A549 (cell line): ENCODE data around the gene POLH. TPM values are rescaled to one million over a fixed set of nuclear protein-coding genes. Genes with fewer than 3 reads are reported as not detected.

Experiments
- polyA plus RNA-seq, 4 experiments: library from polyadenylated mRNA; depleted of rRNA in 3 of 4; stranded (reverse); fragments of >200 nt; fragmentation: RNase III in 1 of 4; extraction: RNeasy Plus Mini Kit Qiagen cat#74134 plus additional on column Dnase treatment in 1 of 4; gene quantifications; 2 replicates in 3 of 4; 3 replicates in 1 of 4; pipeline ENCODE4 v1.2.3, GENCODE V29; 2011 to 2017
- small RNA-seq, 6 experiments: library from RNA; depleted of rRNA; stranded (forward); fragments of <200 nt; gene quantifications; one replicate each; pipeline ENCODE3, GENCODE V24; 2012

The POLH gene
- polyA plus RNA-seq, 2 of the 4 experiments (the other 2 are of a cell fraction), result 7.0 to 14.4 TPM

Small RNAs within 50 kb of the gene (small RNA-seq; reads per million reads assigned to genes)
- gene RF00426, result 0 reads per million in 6 experiments

Other genes starting within 250 kb of the POLH start
- gene ZNF318, start 206.5 kb upstream of the POLH start, polyA plus RNA-seq (2011; rRNA removed), result 9.2 and 10.3 TPM in 2 replicates
- 4.3 to 5.0 TPM (median 4.7 TPM) in 3 replicates for gene ZNF318, start 206.5 kb upstream of the POLH start, polyA plus RNA-seq (2017; fragmentation: RNase III; extraction: RNeasy Plus Mini Kit Qiagen cat#74134 plus additional on column Dnase treatment)
- gene ABCC10, start 148.6 kb upstream of the POLH start, polyA plus RNA-seq (2011; rRNA removed), result 6.8 and 8.5 TPM in 2 replicates
- 8.9 to 10.5 TPM (median 9.3 TPM) in 3 replicates for gene ABCC10, start 148.6 kb upstream of the POLH start, polyA plus RNA-seq (2017; fragmentation: RNase III; extraction: RNeasy Plus Mini Kit Qiagen cat#74134 plus additional on column Dnase treatment)
- gene DLK2, start 120.6 kb upstream of the POLH start, polyA plus RNA-seq (2011; rRNA removed), result 2.9 and 3.4 TPM in 2 replicates
- gene DLK2, start 120.6 kb upstream of the POLH start, polyA plus RNA-seq (2017; fragmentation: RNase III; extraction: RNeasy Plus Mini Kit Qiagen cat#74134 plus additional on column Dnase treatment), result 2.2 to 2.6 TPM (median 2.5 TPM) in 3 replicates
- gene TJAP1, start 98.6 kb upstream of the POLH start, polyA plus RNA-seq (2011; rRNA removed), result 12.7 and 15.7 TPM in 2 replicates
- 12.7 to 13.7 TPM (median 13.1 TPM) in 3 replicates for gene TJAP1, start 98.6 kb upstream of the POLH start, polyA plus RNA-seq (2017; fragmentation: RNase III; extraction: RNeasy Plus Mini Kit Qiagen cat#74134 plus additional on column Dnase treatment)
- 0.24 and 0.26 TPM in 2 replicates for gene LRRC73, start 65.8 kb upstream of the POLH start, polyA plus RNA-seq (2011; rRNA removed)
- gene LRRC73, start 65.8 kb upstream of the POLH start, polyA plus RNA-seq (2017; fragmentation: RNase III; extraction: RNeasy Plus Mini Kit Qiagen cat#74134 plus additional on column Dnase treatment), result 0.61 to 0.72 TPM (median 0.71 TPM) in 3 replicates
- 99.5 and 108 TPM in 2 replicates for gene YIPF3, start 59.3 kb upstream of the POLH start, polyA plus RNA-seq (2011; rRNA removed)
- gene YIPF3, start 59.3 kb upstream of the POLH start, polyA plus RNA-seq (2017; fragmentation: RNase III; extraction: RNeasy Plus Mini Kit Qiagen cat#74134 plus additional on column Dnase treatment), result 51.6 to 72.0 TPM (median 63.4 TPM) in 3 replicates
- 63.1 and 85.1 TPM in 2 replicates for gene POLR1C, start 59.1 kb upstream of the POLH start, polyA plus RNA-seq (2011; rRNA removed)
- gene POLR1C, start 59.1 kb upstream of the POLH start, polyA plus RNA-seq (2017; fragmentation: RNase III; extraction: RNeasy Plus Mini Kit Qiagen cat#74134 plus additional on column Dnase treatment), result 46.5 to 50.0 TPM (median 48.5 TPM) in 3 replicates
- 51.0 and 53.9 TPM in 2 replicates for gene XPO5, start 147 bp upstream of the POLH start, polyA plus RNA-seq (2011; rRNA removed)
- 24.7 to 27.7 TPM (median 24.8 TPM) in 3 replicates for gene XPO5, start 147 bp upstream of the POLH start, polyA plus RNA-seq (2017; fragmentation: RNase III; extraction: RNeasy Plus Mini Kit Qiagen cat#74134 plus additional on column Dnase treatment)
- gene GTPBP2, start 53.1 kb downstream of the POLH start, polyA plus RNA-seq (2011; rRNA removed), result 59.6 and 71.1 TPM in 2 replicates
- gene GTPBP2, start 53.1 kb downstream of the POLH start, polyA plus RNA-seq (2017; fragmentation: RNase III; extraction: RNeasy Plus Mini Kit Qiagen cat#74134 plus additional on column Dnase treatment), result 27.0 to 29.3 TPM (median 28.9 TPM) in 3 replicates
- gene MAD2L1BP, start 59.7 kb downstream of the POLH start, polyA plus RNA-seq (2011; rRNA removed), result 26.7 and 32.0 TPM in 2 replicates
- gene MAD2L1BP, start 59.7 kb downstream of the POLH start, polyA plus RNA-seq (2017; fragmentation: RNase III; extraction: RNeasy Plus Mini Kit Qiagen cat#74134 plus additional on column Dnase treatment), result 22.0 to 22.6 TPM (median 22.4 TPM) in 3 replicates
- gene RSPH9, start 68.9 kb downstream of the POLH start, polyA plus RNA-seq (2011; rRNA removed), result 0.18 and 0.37 TPM in 2 replicates
- gene RSPH9, start 68.9 kb downstream of the POLH start, polyA plus RNA-seq (2017; fragmentation: RNase III; extraction: RNeasy Plus Mini Kit Qiagen cat#74134 plus additional on column Dnase treatment), result 0.09 to 0.17 TPM (median 0.14 TPM) in 3 replicates
- gene MRPS18A, start 111.6 kb downstream of the POLH start, polyA plus RNA-seq (2011; rRNA removed), result 44.2 and 54.2 TPM in 2 replicates
- gene MRPS18A, start 111.6 kb downstream of the POLH start, polyA plus RNA-seq (2017; fragmentation: RNase III; extraction: RNeasy Plus Mini Kit Qiagen cat#74134 plus additional on column Dnase treatment), result 38.0 to 42.1 TPM (median 41.1 TPM) in 3 replicates
- gene VEGFA, start 194.0 kb downstream of the POLH start, polyA plus RNA-seq (2011; rRNA removed), result 83.7 and 101 TPM in 2 replicates
- 35.4 to 41.1 TPM (median 35.8 TPM) in 3 replicates for gene VEGFA, start 194.0 kb downstream of the POLH start, polyA plus RNA-seq (2017; fragmentation: RNase III; extraction: RNeasy Plus Mini Kit Qiagen cat#74134 plus additional on column Dnase treatment)